GM18867 (cell line): ENCODE data around the gene TESK2.
"Not testable (repeated sequence)": the region's sequence is repeated elsewhere in the genome, so short reads cannot be mapped to it uniquely, and the experiment has no call there.

Experiments used
- ATAC-seq: cut with Tn5 transposase; IDR thresholded peaks from one replicate; pipeline ENCODE4 v1.9.1; 2021; ENCODE audit warnings: mild to moderate bottlenecking, moderate library complexity; ENCODE audit not compliant: unreplicated experiment

TESK2 gene

GRCh38 chr1:45490626-45491486 is at the start of gene TESK2:
Gene TESK2 (minus strand): TSS chr1:45491163. CDS start chr1:45457785, 33,378 bp downstream.
- peak; percentile 84 for ATAC-seq

GRCh38 chr1:45536886-45537285 is 45.9 kb upstream of the TESK2 start:
- no peak for ATAC-seq

GRCh38 chr1:45535988-45536766 is 45.2 kb upstream of the TESK2 start:
- ATAC-seq, result no peak

GRCh38 chr1:45531873-45532272 is 40.9 kb upstream of the TESK2 start:
- ATAC-seq, result no peak

GRCh38 chr1:45530632-45531135 is 39.7 kb upstream of the TESK2 start:
- ATAC-seq, result no peak

GRCh38 chr1:45526135-45526644 is 35.2 kb upstream of the TESK2 start:
- ATAC-seq, result no peak

- ATAC-seq, result not testable (repeated sequence)
Measured at GRCh38 chr1:45523975-45524374, 33.0 kb upstream of the TESK2 start.

- not testable (repeated sequence) for ATAC-seq
Measured at GRCh38 chr1:45523516-45523915, 32.6 kb upstream of the TESK2 start.

GRCh38 chr1:45522324-45523104 is 31.6 kb upstream of the TESK2 start:
- ATAC-seq, result no peak

- peak; percentile 76 for ATAC-seq
Measured at GRCh38 chr1:45521413-45522323, 30.7 kb upstream of the TESK2 start, which contains the start of gene PRDX1. Gene PRDX1 (minus strand): TSS chr1:45521884. CDS start chr1:45519043, 2,841 bp downstream.

- not testable (repeated sequence) for ATAC-seq
Measured at GRCh38 chr1:45519774-45520173, 28.8 kb upstream of the TESK2 start.

- no peak for ATAC-seq
Measured at GRCh38 chr1:45518910-45519309, 27.9 kb upstream of the TESK2 start.

GRCh38 chr1:45518366-45518765 is 27.4 kb upstream of the TESK2 start:
- not testable (repeated sequence) for ATAC-seq

GRCh38 chr1:45516465-45516864 is 25.5 kb upstream of the TESK2 start:
- no peak for ATAC-seq

GRCh38 chr1:45516036-45516435 is 25.1 kb upstream of the TESK2 start:
- no peak for ATAC-seq

- ATAC-seq, result not testable (repeated sequence)
Measured at GRCh38 chr1:45513532-45514260, 22.7 kb upstream of the TESK2 start.

GRCh38 chr1:45512641-45513054 is 21.7 kb upstream of the TESK2 start:
- no peak for ATAC-seq

- ATAC-seq, result no peak
Measured at GRCh38 chr1:45510972-45511527, 20.1 kb upstream of the TESK2 start.
